Activated T-cell treated with anti-CD3 and anti-CD28 coated beads, Interleukin-2, amount 50 U/mL, for 72 hours (primary cell): ENCODE measurements around the gene HDAC10. TPM values are rescaled to one million over a fixed set of nuclear protein-coding genes. Genes with fewer than 3 reads are reported as not detected.
A peak's percentile ranks its signal among the peaks of the same experiment; 100 is the strongest.

Experiments used
- ATAC-seq, 2 donors: fragments of 150-1000 bp; cut with Tn5 transposase; replicated peaks in 1 of 2; 2 replicates each; pipeline ENCODE4 v1.10.0; 2021; ENCODE audit warnings: moderate library complexity in 2 of 2, mild to moderate bottlenecking in 1 of 2
- DNase-seq, 2 donors: peaks; one replicate each; pipeline ENCODE4 v3.0.0; 2021 to 2022; ENCODE audit warnings: mixed read lengths in 1 of 2
- H3K27ac Mint-ChIP-seq: one replicate; pipeline ENCODE4 v1.8.0; 2022; ENCODE audit warnings: mild to moderate bottlenecking, moderate library complexity, mixed read lengths
- H3K27me3 Mint-ChIP-seq: one replicate; pipeline ENCODE4 v1.8.0; 2022; ENCODE audit warnings: low read depth, mixed read lengths
- H3K36me3 Mint-ChIP-seq, 2 donors: one replicate each; pipeline ENCODE4 v1.8.0; 2022; ENCODE audit warnings: mixed read lengths in 2 of 2, mild to moderate bottlenecking in 1 of 2; ENCODE audit not compliant: insufficient read depth in 2 of 2
- H3K4me1 Mint-ChIP-seq: one replicate; pipeline ENCODE4 v1.8.0; 2022; ENCODE audit warnings: low read depth, mixed read lengths
- H3K4me3 Mint-ChIP-seq, 2 donors: one replicate each; pipeline ENCODE4 v1.8.0; 2022; ENCODE audit warnings: mild to moderate bottlenecking in 2 of 2, mixed read lengths in 2 of 2, moderate library complexity in 2 of 2
- H3K9me3 Mint-ChIP-seq, 2 donors: one replicate each; pipeline ENCODE4 v1.8.0; 2022; ENCODE audit warnings: mixed read lengths in 2 of 2
- total RNA-seq, 2 donors: library from RNA; stranded (reverse); gene quantifications; one replicate each; pipeline ENCODE4 v1.2.3, GENCODE V29; 2022

HDAC10 gene
- total RNA-seq, 2 donors from 2014 or later = 52.1 to 57.4 TPM

DNA sequence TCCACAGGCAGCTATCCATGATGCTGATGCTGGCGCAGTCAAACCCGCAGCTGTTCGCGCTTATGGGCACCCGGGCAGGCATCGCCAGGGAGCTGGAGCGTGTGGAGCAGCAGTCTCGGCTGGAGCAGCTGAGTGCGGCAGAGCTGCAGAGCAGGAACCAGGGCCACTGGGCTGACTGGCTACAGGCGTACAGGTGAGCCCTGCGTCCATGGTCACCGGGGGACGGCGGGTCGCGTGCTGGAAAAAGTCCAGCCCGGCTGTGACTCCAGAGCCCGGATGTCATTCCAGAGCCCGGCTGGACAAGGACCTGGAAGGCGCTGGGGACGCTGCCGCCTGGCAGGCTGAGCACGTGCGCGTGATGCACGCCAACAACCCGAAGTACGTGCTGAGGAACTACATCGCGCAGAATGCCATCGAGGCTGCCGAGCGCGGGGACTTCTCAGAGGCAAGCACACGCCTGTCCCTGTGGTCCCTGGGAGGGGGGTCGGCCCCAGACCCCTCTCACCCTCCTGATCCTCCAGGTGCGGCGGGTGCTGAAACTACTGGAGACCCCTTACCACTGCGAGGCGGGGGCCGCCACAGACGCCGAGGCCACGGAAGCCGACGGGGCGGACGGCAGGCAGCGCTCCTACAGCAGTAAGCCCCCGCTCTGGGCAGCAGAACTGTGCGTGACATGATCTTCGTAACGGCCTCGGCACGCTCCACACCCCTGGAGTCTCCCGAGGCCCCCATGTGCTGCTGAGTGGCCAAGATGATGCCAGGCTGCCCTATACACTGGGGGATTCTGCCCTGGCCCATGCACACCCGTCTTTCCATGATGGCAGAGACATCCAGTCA lies 34.2 kb downstream of the HDAC10 start:
- Mint-ChIP-seq H3K27ac (no peak overlapping the region), H3K27me3 (no peaks in the 10 kb centered on the region), H3K4me1 (no peaks in the 10 kb centered on the region), H3K4me3 (no peak overlapping the region), H3K9me3 (no peaks in the 10 kb centered on the region), H3K36me3 (peaks cover 2 to 16% of the 10 kb centered on the region in 2 donors)
- no peak for ATAC-seq
- no peak for DNase-seq

DNA sequence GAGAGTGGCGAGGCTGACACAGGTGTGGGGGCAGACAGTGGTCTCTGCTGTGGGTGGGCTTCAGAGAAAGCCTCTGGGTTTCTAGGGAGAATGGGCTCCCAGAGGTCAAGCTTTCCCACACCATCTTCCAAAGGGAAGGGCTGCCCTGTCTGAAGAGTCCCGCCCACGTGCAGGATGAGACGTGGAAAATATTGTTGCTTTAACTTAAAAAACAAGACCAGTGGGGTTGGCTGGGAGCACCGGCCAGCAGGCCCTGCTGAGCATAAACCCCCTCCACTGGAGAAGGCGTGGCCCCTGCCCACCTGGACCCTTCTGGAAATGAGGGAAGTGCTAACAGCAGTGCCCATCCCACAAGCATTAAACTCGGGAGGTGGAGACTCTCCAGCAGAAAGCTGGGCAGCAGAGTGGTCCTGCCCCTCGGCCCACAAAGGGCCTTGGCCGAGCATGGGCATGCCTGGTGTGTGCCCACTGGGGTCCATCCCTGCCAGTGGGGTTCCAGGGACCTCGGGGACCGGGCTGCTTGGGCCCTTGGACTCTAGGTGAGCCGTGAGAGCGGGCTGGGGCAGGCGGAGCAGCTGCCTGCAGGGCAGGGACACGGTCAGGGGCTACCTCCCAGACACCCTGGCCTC lies 34.9 kb downstream of the HDAC10 start:
- H3K27ac Mint-ChIP-seq = no peak overlapping the region
- no peaks in the 10 kb centered on the region for H3K9me3 Mint-ChIP-seq
- H3K27me3 Mint-ChIP-seq = no peaks in the 10 kb centered on the region
- no peak for DNase-seq
- H3K36me3 Mint-ChIP-seq = peaks cover 2 to 16% of the 10 kb centered on the region in 2 donors
- no peak overlapping the region for H3K4me3 Mint-ChIP-seq
- no peak for ATAC-seq
- H3K4me1 Mint-ChIP-seq = no peaks in the 10 kb centered on the region

DNA sequence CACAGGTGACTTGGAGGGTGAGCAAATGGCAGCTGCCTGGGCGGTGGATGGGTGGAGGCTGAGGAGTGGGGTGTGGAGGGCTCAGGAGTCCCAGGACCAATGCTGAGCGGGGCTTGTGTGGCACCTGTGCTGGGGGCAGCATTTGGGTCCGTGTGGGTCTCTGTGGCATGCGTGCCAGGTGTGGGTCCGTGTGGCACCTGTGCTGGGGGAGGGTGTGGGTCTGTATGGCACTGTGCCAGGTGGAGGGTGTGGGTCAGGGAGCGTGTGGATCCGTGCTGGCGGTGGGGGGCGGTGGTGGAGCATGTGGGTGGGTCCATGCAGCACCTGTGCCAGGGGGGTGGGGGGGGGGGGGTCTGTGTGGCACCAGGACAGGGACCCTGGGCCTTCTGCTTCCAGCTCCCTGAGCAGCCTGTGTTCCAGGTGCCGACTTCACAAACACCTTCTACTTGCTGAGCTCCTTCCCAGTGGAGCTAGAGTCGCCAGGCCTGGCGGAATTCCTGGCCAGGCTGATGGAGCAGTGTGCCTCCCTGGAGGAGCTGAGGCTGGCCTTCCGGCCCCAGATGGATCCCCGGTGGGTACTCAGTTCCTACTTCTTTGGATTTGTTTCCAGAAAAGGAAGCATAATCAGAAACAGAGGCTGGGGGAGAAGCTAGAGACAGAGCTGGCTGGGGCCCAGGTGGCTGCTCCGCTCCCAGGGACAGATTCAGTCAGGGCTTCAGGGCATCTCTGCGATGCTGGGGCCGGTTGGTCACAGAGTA lies 35.6 kb downstream of the HDAC10 start:
- H3K27ac Mint-ChIP-seq = no peak overlapping the region
- H3K27me3 Mint-ChIP-seq = no peaks in the 10 kb centered on the region
- ATAC-seq (no peak), DNase-seq (no peak)
- no peaks in the 10 kb centered on the region for H3K9me3 Mint-ChIP-seq
- peaks cover 2 to 13% of the 10 kb centered on the region in 2 donors for H3K36me3 Mint-ChIP-seq
- H3K4me3 Mint-ChIP-seq = no peak overlapping the region
- H3K4me1 Mint-ChIP-seq = no peaks in the 10 kb centered on the region

DNA sequence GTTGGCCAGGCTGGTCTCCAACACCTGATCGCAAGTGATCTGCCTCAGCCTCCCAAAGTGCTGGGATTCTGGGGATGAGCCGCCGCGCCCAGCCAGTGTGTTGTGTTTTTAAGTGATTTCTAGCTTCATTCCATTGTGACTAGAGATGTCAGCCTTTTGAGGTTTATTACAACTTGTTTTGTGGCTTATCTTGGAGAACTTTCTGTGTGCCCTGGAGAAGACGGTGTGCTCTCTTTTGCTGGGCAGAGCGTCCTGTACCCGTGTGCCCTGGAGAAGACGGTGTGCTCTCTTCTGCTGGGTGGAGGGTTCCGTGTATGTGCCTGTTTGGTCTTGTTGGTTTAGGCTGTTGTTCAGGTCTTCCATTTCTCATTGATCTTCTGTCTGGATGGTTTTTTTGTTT lies 37.8 kb downstream of the HDAC10 start:
- H3K27ac Mint-ChIP-seq = no peak overlapping the region
- H3K36me3 Mint-ChIP-seq = peaks cover 4 to 16% of the 10 kb centered on the region in 2 donors
- no peaks in the 10 kb centered on the region for H3K9me3 Mint-ChIP-seq
- DNase-seq (no peak), ATAC-seq (no peak)
- H3K4me3 Mint-ChIP-seq = no peak overlapping the region
- peaks cover 5% of the 10 kb centered on the region for H3K4me1 Mint-ChIP-seq
- no peaks in the 10 kb centered on the region for H3K27me3 Mint-ChIP-seq

DNA sequence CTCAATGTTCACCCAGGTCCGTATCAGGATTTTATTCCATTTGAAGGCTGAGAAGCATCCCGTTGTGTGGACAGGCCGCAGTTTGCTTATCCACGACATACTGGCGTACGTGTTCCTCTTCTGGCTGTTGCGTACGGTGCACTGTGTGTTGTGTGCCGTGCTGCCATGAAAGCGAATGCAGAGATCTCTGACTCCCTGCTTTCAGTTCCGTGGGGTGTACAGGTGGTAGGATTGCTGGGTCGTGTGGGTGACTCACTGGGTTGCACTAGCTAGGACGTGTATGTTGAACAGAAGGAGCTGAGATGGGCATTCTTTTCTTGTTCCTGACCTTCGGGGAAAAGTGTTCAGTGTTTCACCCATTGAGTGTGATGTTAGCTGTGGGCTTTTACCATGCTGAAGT lies 39.9 kb downstream of the HDAC10 start:
- peaks cover 5% of the 10 kb centered on the region for H3K4me1 Mint-ChIP-seq
- peak overlapping the region; percentile 34 for H3K27ac Mint-ChIP-seq
- no peak for DNase-seq
- peaks cover 4 to 12% of the 10 kb centered on the region in 2 donors for H3K36me3 Mint-ChIP-seq
- H3K27me3 Mint-ChIP-seq = no peaks in the 10 kb centered on the region
- H3K9me3 Mint-ChIP-seq = no peaks in the 10 kb centered on the region
- no peak overlapping the region for H3K4me3 Mint-ChIP-seq
- ATAC-seq = no peak

DNA sequence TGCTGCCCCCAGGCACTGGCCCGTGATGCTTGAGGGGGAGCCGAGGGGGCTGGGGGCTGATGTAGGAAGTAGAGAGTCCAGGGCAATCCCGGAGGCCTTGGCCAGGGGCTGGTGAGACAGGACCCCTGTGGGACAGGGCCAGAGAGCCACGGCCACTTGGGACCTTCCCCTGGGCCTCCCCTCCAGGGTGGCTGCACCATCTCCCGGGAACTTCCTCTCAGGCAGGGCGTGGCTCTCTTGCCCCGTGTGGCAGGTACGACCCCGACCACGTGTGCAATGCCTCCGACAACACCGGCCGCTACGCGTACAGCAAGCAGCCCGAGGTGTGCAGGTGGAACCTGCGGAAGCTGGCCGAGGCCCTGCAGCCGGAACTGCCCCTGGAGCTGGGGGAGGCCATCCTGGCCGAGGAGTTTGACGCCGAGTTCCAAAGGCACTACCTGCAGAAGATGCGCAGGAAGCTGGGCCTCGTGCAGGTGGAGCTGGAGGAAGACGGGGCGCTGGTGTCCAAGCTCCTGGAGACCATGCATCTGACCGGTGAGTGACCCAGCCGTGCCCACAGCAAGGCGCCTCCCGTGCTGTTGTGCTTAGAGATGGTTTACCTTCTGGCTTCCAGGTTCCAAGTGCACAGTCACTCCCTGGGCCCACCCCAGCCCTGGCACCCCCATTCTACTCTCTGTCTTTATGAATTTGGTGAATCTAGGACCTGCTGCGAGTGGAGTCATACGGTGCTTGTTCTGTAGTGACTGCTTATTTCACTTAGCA lies 40.5 kb downstream of the HDAC10 start:
- peaks cover 4 to 10% of the 10 kb centered on the region in 2 donors for H3K36me3 Mint-ChIP-seq
- peak overlapping the region; percentile 34 for H3K27ac Mint-ChIP-seq
- H3K9me3 Mint-ChIP-seq = no peaks in the 10 kb centered on the region
- H3K4me3 Mint-ChIP-seq = no peak overlapping the region
- no peak for ATAC-seq
- H3K27me3 Mint-ChIP-seq = no peaks in the 10 kb centered on the region
- peaks cover 5% of the 10 kb centered on the region for H3K4me1 Mint-ChIP-seq
- no peak for DNase-seq

DNA sequence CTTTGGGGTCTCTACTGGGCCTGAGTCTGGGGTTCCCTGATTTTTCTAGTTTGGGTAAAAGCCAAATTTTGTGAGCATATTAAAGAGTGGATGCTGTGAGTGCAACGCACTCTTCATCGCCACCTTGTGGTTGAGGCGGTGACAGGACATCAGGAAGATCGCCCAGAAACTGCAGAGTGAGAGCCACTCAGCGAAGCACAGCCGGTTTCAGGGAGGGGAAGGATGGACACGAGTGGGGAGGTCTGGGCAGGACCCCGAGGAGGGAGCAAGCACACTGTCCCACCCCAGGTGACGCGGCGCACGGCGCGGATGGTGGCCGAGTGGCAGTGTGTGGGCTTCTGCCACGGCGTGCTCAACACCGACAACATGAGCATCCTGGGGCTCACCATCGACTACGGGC lies 41.2 kb downstream of the HDAC10 start:
- H3K27ac Mint-ChIP-seq = peak overlapping the region; percentile 27
- peak; percentile 65 to 68 for ATAC-seq
- no peaks in the 10 kb centered on the region for H3K27me3 Mint-ChIP-seq
- H3K36me3 Mint-ChIP-seq = peaks cover 4 to 9% of the 10 kb centered on the region in 2 donors
- peaks cover 8% of the 10 kb centered on the region for H3K4me1 Mint-ChIP-seq
- DNase-seq = peak; percentile 71 to 76
- H3K9me3 Mint-ChIP-seq = no peaks in the 10 kb centered on the region
- no peak overlapping the region for H3K4me3 Mint-ChIP-seq

DNA sequence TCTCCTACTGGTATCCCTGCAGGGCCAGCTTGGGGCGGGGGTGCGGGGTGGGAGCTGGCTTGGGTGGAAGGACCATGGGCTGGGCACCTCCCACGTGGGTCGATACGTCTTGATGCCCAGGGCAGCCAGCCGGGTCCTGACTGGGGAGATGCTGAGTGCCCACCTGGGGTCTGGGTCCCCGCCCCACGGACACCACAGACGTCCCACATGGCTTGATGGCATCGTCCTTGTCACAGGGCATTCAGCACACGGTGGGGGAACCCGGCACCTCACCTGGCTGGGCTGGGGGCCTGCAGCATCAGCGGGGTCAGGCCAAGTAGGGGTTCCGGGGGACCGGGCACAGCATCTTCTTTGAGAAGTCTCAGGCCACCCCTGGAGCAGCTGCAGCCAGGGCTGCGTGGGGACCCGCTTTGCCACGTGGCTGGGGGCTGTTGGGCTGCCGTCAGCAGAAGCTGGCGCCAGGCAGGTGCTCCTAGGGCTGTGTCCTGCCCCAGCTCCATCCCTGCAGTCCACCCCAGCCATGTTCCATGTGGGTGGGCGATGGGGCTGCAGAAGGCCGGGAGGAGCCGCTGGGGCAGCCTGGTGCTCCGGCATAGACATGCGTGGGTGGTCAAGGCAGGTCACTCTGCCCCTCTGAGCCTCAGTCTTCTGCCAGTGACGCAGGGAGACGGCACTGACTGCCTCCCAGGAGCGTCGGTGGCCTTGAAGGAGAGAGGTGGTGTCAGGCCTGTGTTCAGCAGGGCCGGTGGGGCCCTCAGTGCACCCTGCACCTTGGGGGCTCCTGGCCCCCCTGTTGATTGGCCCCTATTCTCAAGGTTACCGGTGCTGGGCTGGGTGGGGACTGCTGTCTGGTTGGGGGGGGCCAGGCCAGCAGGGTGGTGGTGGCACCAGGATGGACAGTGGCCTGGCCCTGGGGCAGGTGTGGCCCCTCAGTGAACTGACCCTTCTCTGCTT lies 41.8 kb downstream of the HDAC10 start:
- DNase-seq (no peak), ATAC-seq (peak; percentile 21 to 29)
- Mint-ChIP-seq H3K9me3 (no peaks in the 10 kb centered on the region), H3K27me3 (no peaks in the 10 kb centered on the region), H3K27ac (peak overlapping the region; percentile 27), H3K4me3 (no peak overlapping the region), H3K4me1 (peaks cover 12% of the 10 kb centered on the region), H3K36me3 (peaks cover 4 to 7% of the 10 kb centered on the region in 2 donors)

DNA sequence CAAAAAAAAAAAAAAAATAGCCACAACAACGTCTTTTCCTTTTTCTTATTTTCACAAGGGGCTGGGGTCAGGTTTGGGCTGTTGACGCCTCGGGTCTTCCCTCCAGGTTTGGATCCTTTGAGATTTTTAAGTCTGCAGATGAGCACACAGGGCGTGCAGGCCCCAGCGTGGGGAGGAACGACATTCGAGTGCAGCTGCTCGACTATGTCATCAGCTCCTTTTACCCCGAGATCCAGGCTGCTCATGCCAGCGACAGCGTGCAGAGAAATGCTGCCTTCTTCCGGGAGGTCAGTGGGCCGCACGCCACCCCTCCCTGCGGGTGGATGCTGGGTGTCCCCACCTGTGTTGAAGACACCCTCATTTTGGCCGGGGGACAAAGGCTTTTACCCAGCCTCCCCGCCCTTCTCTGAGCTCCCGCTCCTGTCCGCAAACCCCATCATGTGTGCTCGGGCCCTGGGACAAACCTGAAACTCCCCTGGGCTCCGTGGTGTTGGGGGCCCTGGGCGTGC lies 42.6 kb downstream of the HDAC10 start:
- H3K4me1 Mint-ChIP-seq = peaks cover 19% of the 10 kb centered on the region
- ATAC-seq (no peak), DNase-seq (no peak)
- peaks cover 4 to 8% of the 10 kb centered on the region in 2 donors for H3K36me3 Mint-ChIP-seq
- no peak overlapping the region for H3K27ac Mint-ChIP-seq
- H3K9me3 Mint-ChIP-seq = no peaks in the 10 kb centered on the region
- H3K4me3 Mint-ChIP-seq = no peak overlapping the region
- no peaks in the 10 kb centered on the region for H3K27me3 Mint-ChIP-seq

DNA sequence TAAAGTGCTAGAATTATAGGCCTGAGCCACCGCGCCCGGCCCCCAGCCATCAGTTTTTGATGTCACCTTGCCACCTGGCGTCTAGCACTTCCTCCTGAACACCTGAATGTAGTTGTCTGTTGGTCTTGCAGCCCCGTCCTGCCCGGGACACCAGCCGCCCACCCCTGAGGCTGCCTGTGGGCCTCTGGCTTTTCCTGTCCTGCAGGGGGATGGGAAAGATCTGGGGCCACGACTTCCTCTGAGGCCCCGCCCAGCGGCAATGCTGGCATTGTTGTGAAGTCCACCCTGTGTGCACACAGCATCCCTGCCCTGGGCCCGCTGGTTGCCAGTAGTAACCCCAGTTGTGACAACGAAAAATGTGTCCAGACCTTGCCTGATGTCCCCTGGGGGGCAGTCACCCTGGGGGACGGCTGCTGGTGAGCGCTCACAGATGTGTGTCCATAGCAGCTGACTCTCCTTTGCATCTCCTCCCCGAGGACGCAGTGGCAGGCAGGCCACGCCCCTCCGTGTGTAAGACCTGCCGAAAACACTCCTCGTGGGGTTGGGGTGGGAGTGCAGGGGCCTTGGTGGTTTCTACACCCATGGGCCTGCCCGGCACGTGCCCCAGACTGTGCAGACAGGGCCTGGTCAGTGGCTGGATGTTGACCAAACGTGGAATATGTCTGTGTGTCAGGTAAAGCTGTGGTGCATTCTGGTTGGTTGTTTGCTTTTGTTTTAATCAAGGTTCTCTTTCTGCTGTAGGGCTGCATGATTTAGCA lies 43.5 kb downstream of the HDAC10 start:
- ATAC-seq = no peak
- peaks cover 23% of the 10 kb centered on the region for H3K4me1 Mint-ChIP-seq
- H3K4me3 Mint-ChIP-seq = no peak overlapping the region
- H3K36me3 Mint-ChIP-seq = peaks cover 4 to 7% of the 10 kb centered on the region in 2 donors
- DNase-seq = no peak
- no peaks in the 10 kb centered on the region for H3K27me3 Mint-ChIP-seq
- no peak overlapping the region for H3K27ac Mint-ChIP-seq
- no peaks in the 10 kb centered on the region for H3K9me3 Mint-ChIP-seq

DNA sequence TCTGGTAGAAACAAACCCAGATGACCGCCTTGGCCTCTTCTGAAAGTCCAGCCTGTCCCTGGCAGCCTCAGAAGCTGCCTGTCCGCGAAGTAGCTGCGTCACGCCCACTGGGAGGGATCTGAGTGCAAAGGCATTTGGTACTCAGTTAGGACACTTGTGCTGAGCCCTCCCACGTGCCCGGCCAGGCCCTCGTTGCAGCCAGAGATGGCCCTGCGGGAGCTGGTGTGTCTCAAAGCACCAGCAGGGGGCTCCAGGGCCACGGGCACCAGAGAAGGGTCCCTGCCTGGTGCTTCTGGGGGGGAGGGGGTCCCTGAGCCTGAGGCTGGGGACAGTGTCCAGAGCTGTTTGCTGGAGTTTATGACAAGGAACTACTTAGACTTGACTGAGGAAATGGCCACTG lies 44.5 kb downstream of the HDAC10 start:
- Mint-ChIP-seq H3K4me1 (peaks cover 32% of the 10 kb centered on the region), H3K27me3 (no peaks in the 10 kb centered on the region), H3K9me3 (no peaks in the 10 kb centered on the region), H3K4me3 (no peak overlapping the region), H3K36me3 (peaks cover 4 to 7% of the 10 kb centered on the region in 2 donors), H3K27ac (no peak overlapping the region)
- DNase-seq (no peak), ATAC-seq (no peak)
